NCI-H2227 treated with DMSO at 0.1 percent for 48 hours (cell line): ENCODE results near the gene MRPL24.

ENCODE experiments used
- DNase-seq: peaks from one replicate; lab custom pipeline; 2025; lab: John Stamatoyannopoulos, UW

The MRPL24 gene

GRCh38 chr1:156743367-156744302, 2.7 kb upstream of the MRPL24 start:
- DNase-seq = no peak

- no peak for DNase-seq
Observed at GRCh38 chr1:156742801-156743200, 1.9 kb upstream of the MRPL24 start.

GRCh38 chr1:156742017-156742416, 1.1 kb upstream of the MRPL24 start:
- DNase-seq = no peak

- DNase-seq = no peak
Observed at GRCh38 chr1:156741481-156741983, 644 bp upstream of the MRPL24 start.

- DNase-seq = no peak
Observed at GRCh38 chr1:156740237-156740740, 599 bp downstream of the MRPL24 start.

- no peak for DNase-seq
Observed at GRCh38 chr1:156738916-156739315, 2.0 kb downstream of the MRPL24 start.

GRCh38 chr1:156738407-156738806, 2.5 kb downstream of the MRPL24 start:
- DNase-seq = no peak

- DNase-seq = no peak
Observed at GRCh38 chr1:156733989-156734584, 6.8 kb downstream of the MRPL24 start.

- peak; percentile 96 for DNase-seq
Observed at GRCh38 chr1:156728599-156729462, 12.1 kb downstream of the MRPL24 start, which contains the start of gene ISG20L2. Gene ISG20L2 (minus strand): TSS chr1:156728766. CDS start chr1:156727652, 1,114 bp downstream.

GRCh38 chr1:156727926-156728598, 12.8 kb downstream of the MRPL24 start, which contains the start of gene METTL25B:
Gene METTL25B (plus strand): TSS chr1:156728469. CDS start chr1:156729105, 636 bp downstream.
- no peak for DNase-seq

GRCh38 chr1:156727492-156727891, 13.4 kb downstream of the MRPL24 start:
- no peak for DNase-seq

GRCh38 chr1:156726549-156727226, 14.2 kb downstream of the MRPL24 start:
- peak; percentile 47 for DNase-seq

GRCh38 chr1:156725683-156726280, 15.1 kb downstream of the MRPL24 start:
- DNase-seq = peak; percentile 89

- DNase-seq = no peak
Observed at GRCh38 chr1:156721535-156721934, 19.4 kb downstream of the MRPL24 start.

- DNase-seq = no peak
Observed at GRCh38 chr1:156721131-156721530, 19.8 kb downstream of the MRPL24 start.

GRCh38 chr1:156717351-156717750, 23.5 kb downstream of the MRPL24 start:
- no peak for DNase-seq

- DNase-seq = no peak
Observed at GRCh38 chr1:156714830-156715229, 26.1 kb downstream of the MRPL24 start.

GRCh38 chr1:156712626-156713025, 28.3 kb downstream of the MRPL24 start:
- DNase-seq = no peak

- DNase-seq = no peak
Observed at GRCh38 chr1:156711011-156711817, 29.7 kb downstream of the MRPL24 start.
